Mesendoderm (in vitro differentiated cells): ENCODE results near the gene BABAM2.

ENCODE experiments used
- DNase-seq: peaks from one replicate; pipeline ENCODE4 v3.0.0; 2013
- H2AK5ac ChIP-seq: 2 replicates; pipeline ENCODE4 v1.6.1; 2013; ENCODE audit warnings: low read length, inconsistent platforms
- H2BK120ac ChIP-seq: 2 replicates; pipeline ENCODE4 v1.6.1; 2013; ENCODE audit warnings: low read depth, mild to moderate bottlenecking, low read length, moderate library complexity, mixed read lengths
- H2BK15ac ChIP-seq: replicated peaks from 2 replicates; pipeline ENCODE4 v1.6.1; 2013; ENCODE audit warnings: low read depth, mild to moderate bottlenecking, moderate library complexity
- H2BK5ac ChIP-seq: 2 replicates; pipeline ENCODE4 v1.6.1; 2013; ENCODE audit warnings: low read length, inconsistent platforms
- H3K18ac ChIP-seq: 2 replicates; pipeline ENCODE4 v1.6.1; 2013; ENCODE audit warnings: mild to moderate bottlenecking, low read length, mixed read lengths
- H3K23ac ChIP-seq: one replicate; pipeline ENCODE4 v1.6.1; 2013; ENCODE audit warnings: low read length
- H3K27ac ChIP-seq: 2 replicates; pipeline ENCODE4 v1.5.1; 2013; ENCODE audit warnings: low read depth, mild to moderate bottlenecking, inconsistent platforms, low read length, moderate library complexity
- H3K27me3 ChIP-seq: 2 replicates; pipeline ENCODE4 v1.6.1; 2013; ENCODE audit warnings: low read length, control low read depth, mild to moderate bottlenecking, inconsistent platforms; ENCODE audit not compliant: insufficient read depth, poor library complexity
- H3K36me3 ChIP-seq: 2 replicates; pipeline ENCODE4 v1.6.1; 2013; ENCODE audit warnings: low read length, inconsistent platforms; ENCODE audit not compliant: control insufficient read depth, insufficient read depth
- H3K4ac ChIP-seq: one replicate; pipeline ENCODE4 v1.6.1; 2013; ENCODE audit warnings: low read depth, mild to moderate bottlenecking, low read length, moderate library complexity
- H3K4me1 ChIP-seq: 2 replicates; pipeline ENCODE4 v1.6.1; 2013; ENCODE audit warnings: low read depth, low read length, inconsistent platforms; ENCODE audit not compliant: control insufficient read depth
- H3K4me2 ChIP-seq: 2 replicates; pipeline ENCODE4 v1.6.1; 2013; ENCODE audit warnings: low read length
- H3K4me3 ChIP-seq: 2 replicates; pipeline ENCODE4 v1.5.1; 2013; ENCODE audit warnings: mild to moderate bottlenecking, low read length
- H3K56ac ChIP-seq: one replicate; pipeline ENCODE4 v1.6.1; 2013; ENCODE audit warnings: low read length
- H3K79me1 ChIP-seq: 2 replicates; pipeline ENCODE4 v1.6.1; 2013; ENCODE audit warnings: low read length, inconsistent platforms
- H3K79me2 ChIP-seq: 2 replicates; pipeline ENCODE4 v1.6.1; 2013; ENCODE audit warnings: mild to moderate bottlenecking, low read length; ENCODE audit not compliant: control insufficient read depth, insufficient read depth
- H3K9ac ChIP-seq: 2 replicates; pipeline ENCODE4 v1.6.1; 2013; ENCODE audit warnings: low read length, inconsistent platforms
- H4K5ac ChIP-seq: one replicate; pipeline ENCODE4 v1.6.1; 2013; ENCODE audit warnings: low read length
- H4K8ac ChIP-seq: one replicate; pipeline ENCODE4 v1.6.1; 2013; ENCODE audit warnings: low read depth, mild to moderate bottlenecking, control low read depth, low read length, moderate library complexity
- WGBS: extraction: QIAGEN DNeasy Blood & Tissue Kit; methylation state at CpG from one replicate; pipeline ENCODE4 v1.1.7; 2013; ENCODE audit warnings: low lambda C conversion rate, missing lambda C conversion rate; ENCODE audit not compliant: insufficient coverage; ENCODE audit errors: extremely low coverage; 5-methylcytosine and 5-hydroxymethylcytosine counted together

Gene BABAM2

DNA sequence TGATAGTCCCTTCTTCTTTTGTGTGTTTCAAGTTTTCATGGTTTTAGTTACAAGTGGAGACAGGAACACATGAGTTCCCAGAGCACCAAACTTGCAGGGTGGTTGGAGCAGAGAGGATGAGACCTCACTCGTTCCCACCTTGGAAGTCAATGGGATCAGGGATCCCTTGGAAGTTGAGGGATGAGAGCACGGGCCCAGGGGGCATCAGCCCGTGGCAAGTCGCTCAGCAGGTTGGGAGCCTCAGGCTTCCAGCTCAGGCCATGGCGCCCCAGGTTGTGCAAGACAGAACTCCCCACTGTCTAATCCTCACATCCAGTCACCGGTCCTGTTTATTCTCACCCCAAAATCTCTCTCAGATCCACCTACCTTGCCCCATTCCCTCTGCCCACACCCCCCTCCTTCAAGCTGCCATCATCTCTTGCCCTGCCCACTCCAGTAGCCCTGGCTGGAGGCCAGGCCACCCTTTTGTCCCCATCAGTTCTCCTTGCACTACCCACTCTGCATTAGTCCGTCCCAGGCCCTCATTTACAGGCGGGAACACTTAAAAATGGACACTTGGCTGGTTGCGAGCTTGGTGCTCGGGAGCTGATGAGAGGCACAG, 464.5 kb downstream of the BABAM2 start:
- WGBS, result no CpG with 5 or more reads among the region's 10 CpGs

DNA sequence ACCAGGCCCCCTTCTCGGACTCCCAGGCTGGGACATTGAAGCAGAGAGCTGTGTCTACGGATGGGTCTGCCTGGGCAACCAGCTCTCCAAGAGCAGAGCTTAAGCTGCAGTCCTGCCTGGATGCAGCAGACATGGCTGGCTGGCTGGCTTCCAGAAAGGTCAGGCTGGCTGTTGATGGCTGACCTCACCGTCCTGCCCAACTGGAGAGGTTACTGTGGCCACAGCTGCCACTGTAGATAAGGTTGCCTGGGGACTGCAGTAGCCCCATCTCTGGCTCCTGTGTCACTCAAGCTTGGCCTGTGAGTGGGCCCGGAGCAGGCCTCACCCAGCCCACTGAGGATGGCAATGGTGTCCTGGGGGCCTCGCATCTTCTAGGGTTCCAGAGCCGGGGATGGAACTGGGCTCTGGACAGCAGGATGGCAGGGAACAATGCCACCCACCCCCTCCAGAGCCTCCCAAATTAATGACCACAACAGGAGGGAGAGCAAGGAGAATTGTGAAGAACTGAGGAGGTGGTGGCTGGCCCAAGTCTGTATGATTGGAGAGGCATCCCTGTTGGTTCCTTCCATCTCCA, 465.1 kb downstream of the BABAM2 start:
- H3K79me1 ChIP-seq, result no peaks in the 10 kb centered on the region
- H2BK120ac ChIP-seq, result no peak overlapping the region
- DNase-seq, result no peak
- no peak overlapping the region for H3K4me2 ChIP-seq
- H3K4me3 ChIP-seq, result no peak overlapping the region
- H3K27me3 ChIP-seq, result no peaks in the 10 kb centered on the region
- H4K5ac ChIP-seq, result no peak overlapping the region
- H3K79me2 ChIP-seq, result no peaks in the 10 kb centered on the region
- no peak overlapping the region for H2BK15ac ChIP-seq
- H3K36me3 ChIP-seq, result no peaks in the 10 kb centered on the region
- H3K4me1 ChIP-seq, result no peaks in the 10 kb centered on the region
- H3K27ac ChIP-seq, result no peak overlapping the region
- H3K18ac ChIP-seq, result no peak overlapping the region
- no peak overlapping the region for H4K8ac ChIP-seq
- no peak overlapping the region for H3K4ac ChIP-seq
- H2AK5ac ChIP-seq, result no peak overlapping the region
- H3K9ac ChIP-seq, result no peak overlapping the region
- WGBS, result no CpG with 5 or more reads among the region's 6 CpGs
- no peak overlapping the region for H3K56ac ChIP-seq
- H3K23ac ChIP-seq, result peak overlapping the region; percentile 35
- no peak overlapping the region for H2BK5ac ChIP-seq

More for the DNA sequence above, 464.5 kb downstream of the BABAM2 start:
- Histone ChIP-seq H3K4me2 (no peak overlapping the region), H3K79me2 (no peaks in the 10 kb centered on the region), H3K4ac (no peak overlapping the region), H4K8ac (no peak overlapping the region), H3K56ac (no peak overlapping the region), H2BK120ac (no peak overlapping the region), H4K5ac (no peak overlapping the region), H3K27ac (no peak overlapping the region), H3K36me3 (no peaks in the 10 kb centered on the region), H3K4me1 (no peaks in the 10 kb centered on the region), H2BK15ac (no peak overlapping the region), H2AK5ac (no peak overlapping the region), H3K18ac (no peak overlapping the region), H3K27me3 (no peaks in the 10 kb centered on the region), H3K4me3 (no peak overlapping the region), H3K9ac (no peak overlapping the region), H3K23ac (no peak overlapping the region), H2BK5ac (no peak overlapping the region), H3K79me1 (no peaks in the 10 kb centered on the region)
- no peak for DNase-seq

DNA sequence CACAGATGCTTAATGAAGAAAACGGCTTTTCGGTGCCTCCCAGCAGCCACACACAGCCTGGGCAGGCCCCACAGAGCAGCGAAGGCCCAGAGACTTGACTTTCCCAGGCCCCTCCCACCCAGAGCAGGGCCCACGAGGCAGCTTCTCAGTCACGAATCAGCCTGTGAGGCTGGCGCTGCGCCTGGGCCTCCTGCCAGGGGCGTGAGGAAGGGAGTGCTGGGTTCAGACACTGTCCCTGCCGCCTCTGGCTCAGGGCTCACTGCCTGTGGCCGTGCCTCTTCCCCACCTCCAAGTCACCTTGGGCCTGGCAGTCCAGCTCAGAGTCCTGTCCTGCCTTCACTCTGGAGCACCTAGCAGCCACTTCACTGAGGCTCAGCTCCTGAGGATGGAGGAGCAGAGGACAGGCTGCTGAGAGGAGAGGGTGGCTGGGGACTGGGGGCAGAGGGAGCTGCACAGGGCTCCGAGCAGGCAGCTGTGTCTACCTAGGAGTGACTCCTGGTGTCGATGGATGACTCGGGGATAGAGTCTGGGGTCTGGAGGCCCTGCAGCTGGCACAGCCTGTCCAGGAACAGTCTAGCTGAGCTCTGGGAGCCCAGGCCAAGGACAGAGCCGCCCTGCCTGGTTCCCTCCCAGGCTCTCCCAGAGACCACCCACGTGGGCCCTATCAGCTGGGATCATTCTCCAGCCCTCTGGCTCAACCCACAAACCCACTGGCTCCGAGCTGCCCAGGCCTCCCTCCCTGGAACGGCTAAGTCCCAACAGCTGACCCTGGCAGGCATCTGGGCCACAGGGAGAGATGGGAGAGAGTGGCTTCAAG, 465.8 kb downstream of the BABAM2 start:
- Histone ChIP-seq H4K5ac (no peak overlapping the region), H3K4me1 (no peaks in the 10 kb centered on the region), H3K36me3 (no peaks in the 10 kb centered on the region), H3K79me1 (no peaks in the 10 kb centered on the region), H3K18ac (no peak overlapping the region), H3K27me3 (no peaks in the 10 kb centered on the region), H2BK120ac (no peak overlapping the region), H4K8ac (no peak overlapping the region), H3K4me2 (no peak overlapping the region), H2AK5ac (no peak overlapping the region), H3K27ac (no peak overlapping the region), H2BK15ac (no peak overlapping the region), H3K4me3 (no peak overlapping the region), H3K9ac (no peak overlapping the region), H3K56ac (peak overlapping the region; percentile 74), H3K23ac (peak overlapping the region; percentile 35), H2BK5ac (no peak overlapping the region), H3K4ac (no peak overlapping the region), H3K79me2 (no peaks in the 10 kb centered on the region)
- peak; percentile 26 for DNase-seq
- no CpG with 5 or more reads among the region's 17 CpGs for WGBS

DNA sequence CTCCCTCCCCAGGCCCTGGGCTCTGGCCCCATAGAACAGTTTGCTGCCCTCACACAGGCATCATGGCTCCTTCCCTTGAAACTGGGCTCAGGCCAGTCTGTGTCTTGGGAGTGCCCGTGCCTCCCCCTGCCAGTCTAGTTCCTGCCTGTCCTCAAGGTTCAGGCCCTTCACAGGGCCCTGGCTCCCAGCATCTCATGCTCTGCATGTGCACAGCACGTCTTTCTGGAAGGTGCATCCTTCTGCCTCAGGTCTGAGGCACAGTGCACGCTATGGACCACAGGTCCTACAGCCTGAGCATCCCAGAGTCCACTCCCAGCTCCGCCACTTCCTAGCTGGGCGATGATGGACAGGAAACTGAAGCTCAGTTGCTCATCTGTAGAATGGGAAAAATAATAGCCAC, 466.5 kb downstream of the BABAM2 start:
- Histone ChIP-seq H3K4me1 (no peaks in the 10 kb centered on the region), H4K5ac (no peak overlapping the region), H3K4me3 (no peak overlapping the region), H3K18ac (no peak overlapping the region), H4K8ac (no peak overlapping the region), H3K79me1 (no peaks in the 10 kb centered on the region), H2BK5ac (no peak overlapping the region), H3K36me3 (no peaks in the 10 kb centered on the region), H3K27me3 (no peaks in the 10 kb centered on the region), H3K79me2 (no peaks in the 10 kb centered on the region), H3K9ac (no peak overlapping the region), H2BK120ac (no peak overlapping the region), H2AK5ac (no peak overlapping the region), H2BK15ac (no peak overlapping the region), H3K4me2 (no peak overlapping the region), H3K23ac (no peak overlapping the region), H3K27ac (no peak overlapping the region), H3K56ac (no peak overlapping the region), H3K4ac (no peak overlapping the region)
- DNase-seq, result no peak
- WGBS, result no CpG with 5 or more reads among the region's 5 CpGs

DNA sequence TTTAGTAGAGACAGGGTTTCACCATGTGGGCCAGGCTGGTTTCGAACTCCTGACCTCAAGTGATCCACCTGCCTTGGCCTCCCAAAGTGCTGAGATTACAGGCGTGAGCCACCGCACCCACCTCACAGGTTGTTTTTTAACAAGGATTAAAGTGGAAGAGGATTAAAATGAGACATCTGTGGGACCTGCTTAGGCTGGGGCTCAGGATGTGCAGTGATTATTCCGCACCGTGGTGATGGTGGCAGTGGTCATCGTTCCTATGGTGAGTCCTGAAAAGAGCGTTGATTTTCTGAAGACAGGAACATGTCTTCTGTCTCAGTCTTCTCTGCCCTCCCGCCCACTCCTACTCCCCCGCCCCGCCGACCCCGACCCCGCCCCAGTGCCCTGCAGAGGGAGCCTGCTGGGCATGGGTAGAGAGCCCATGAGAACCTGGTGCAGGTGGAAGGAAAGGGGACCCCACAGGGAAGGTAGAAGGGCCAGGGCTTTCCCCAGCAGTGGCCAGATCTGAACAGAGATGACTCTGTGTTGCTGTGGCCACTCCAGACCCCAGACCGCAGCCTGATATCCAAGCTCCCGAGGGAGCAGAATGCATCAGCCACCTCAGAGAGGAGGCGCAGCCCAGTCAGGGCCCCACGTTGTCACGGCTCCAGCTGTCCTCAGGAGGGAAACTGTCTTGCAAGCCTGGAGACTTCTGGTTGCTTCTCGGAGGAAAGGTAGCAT, 467.6 kb downstream of the BABAM2 start:
- Histone ChIP-seq H3K18ac (no peak overlapping the region), H3K4me1 (no peaks in the 10 kb centered on the region), H3K56ac (no peak overlapping the region), H3K4me2 (no peak overlapping the region), H3K79me2 (no peaks in the 10 kb centered on the region), H2AK5ac (no peak overlapping the region), H4K8ac (no peak overlapping the region), H3K27ac (no peak overlapping the region), H3K36me3 (no peaks in the 10 kb centered on the region), H3K27me3 (no peaks in the 10 kb centered on the region), H2BK15ac (no peak overlapping the region), H3K4ac (no peak overlapping the region), H4K5ac (no peak overlapping the region), H3K9ac (no peak overlapping the region), H2BK120ac (no peak overlapping the region), H3K23ac (no peak overlapping the region), H2BK5ac (no peak overlapping the region), H3K79me1 (no peaks in the 10 kb centered on the region), H3K4me3 (no peak overlapping the region)
- WGBS, result no CpG with 5 or more reads among the region's 19 CpGs
- DNase-seq, result no peak
